Mesenchymal stem cell (in vitro differentiated cells and primary cell): Measurements from ENCODE around the gene WHRN.

Source experiments
- DNase-seq: peaks from one replicate; pipeline ENCODE4 v3.0.0-alpha.2; 2013
- H2AFZ ChIP-seq: one replicate; pipeline ENCODE4 v1.6.1; 2013; ENCODE audit warnings: low read depth, mild to moderate bottlenecking, control low read depth, inconsistent platforms, low read length, moderate library complexity
- H2AK5ac ChIP-seq: 2 replicates; pipeline ENCODE4 v1.6.1; 2013; ENCODE audit warnings: low read length, moderate library complexity, mild to moderate bottlenecking, inconsistent platforms; ENCODE audit not compliant: severe bottlenecking
- H2BK120ac ChIP-seq: one replicate; pipeline ENCODE4 v1.6.1; 2013; ENCODE audit warnings: low read depth, mild to moderate bottlenecking, inconsistent platforms, low read length, moderate library complexity
- H2BK12ac ChIP-seq, 2 experiments: one replicate each; pipeline ENCODE4 v1.6.1; 2013; ENCODE audit warnings: inconsistent platforms in 2 of 2, low read length in 2 of 2, mild to moderate bottlenecking in 2 of 2, moderate library complexity in 2 of 2, control low read depth in 1 of 2
- H2BK15ac ChIP-seq: one replicate; pipeline ENCODE4 v1.6.1; 2013; ENCODE audit warnings: mild to moderate bottlenecking, low read depth, inconsistent platforms; ENCODE audit not compliant: poor library complexity, severe bottlenecking
- H2BK5ac ChIP-seq: 2 replicates; pipeline ENCODE4 v1.6.1; 2013; ENCODE audit warnings: low read depth, mild to moderate bottlenecking, low read length, control low read depth, inconsistent platforms; ENCODE audit not compliant: poor library complexity, severe bottlenecking
- H3K14ac ChIP-seq, 2 experiments: one replicate each; pipeline ENCODE4 v1.6.1; 2013; ENCODE audit warnings: inconsistent platforms in 2 of 2, low read length in 2 of 2, control low read depth in 1 of 2, mild to moderate bottlenecking in 1 of 2, moderate library complexity in 1 of 2
- H3K18ac ChIP-seq, 2 experiments: one replicate each; pipeline ENCODE4 v1.6.1; 2013; ENCODE audit warnings: inconsistent platforms in 2 of 2, low read length in 2 of 2, control low read depth in 1 of 2, low read depth in 1 of 2, mild to moderate bottlenecking in 1 of 2
- H3K23ac ChIP-seq, 2 experiments: one replicate each; pipeline ENCODE4 v1.6.1; 2013; ENCODE audit warnings: inconsistent platforms in 2 of 2, low read length in 2 of 2, mild to moderate bottlenecking in 2 of 2, moderate library complexity in 2 of 2, control low read depth in 1 of 2
- H3K27ac ChIP-seq: 2 replicates; pipeline ENCODE4 v1.5.1; 2013; ENCODE audit warnings: mild to moderate bottlenecking, moderate library complexity, low read length, control low read depth, inconsistent platforms; ENCODE audit not compliant: poor library complexity, severe bottlenecking
- H3K27me3 ChIP-seq, 2 experiments: 2 replicates each; pipeline versions ENCODE4 v1.6.1 to v1.7.0; 2013; ENCODE audit warnings: low read length in 2 of 2, mild to moderate bottlenecking in 2 of 2, moderate library complexity in 2 of 2, control low read depth in 1 of 2, inconsistent platforms in 1 of 2; ENCODE audit not compliant: control insufficient read depth in 1 of 2, insufficient read depth in 1 of 2
- H3K36me3 ChIP-seq, 2 experiments: 2 replicates each; pipeline versions ENCODE4 v1.6.1 to v1.7.0; 2013; ENCODE audit warnings: low read length in 2 of 2, control low read depth in 1 of 2, inconsistent platforms in 1 of 2, low read depth in 1 of 2, mild to moderate bottlenecking in 1 of 2; ENCODE audit not compliant: insufficient read depth in 2 of 2, control insufficient read depth in 1 of 2
- H3K4ac ChIP-seq, 2 experiments: one replicate each; pipeline ENCODE4 v1.6.1; 2013; ENCODE audit warnings: inconsistent platforms in 2 of 2, low read length in 2 of 2, mild to moderate bottlenecking in 2 of 2, moderate library complexity in 2 of 2, control low read depth in 1 of 2, low read depth in 1 of 2
- H3K4me1 ChIP-seq: 2 replicates; pipeline ENCODE4 v1.6.1; 2013; ENCODE audit warnings: low read depth, low read length, control low read depth; ENCODE audit not compliant: control insufficient read depth, insufficient read depth
- H3K4me2 ChIP-seq: 2 replicates; pipeline ENCODE4 v1.6.1; 2013; ENCODE audit warnings: low read length, mild to moderate bottlenecking, inconsistent platforms; ENCODE audit not compliant: poor library complexity, severe bottlenecking
- H3K4me3 ChIP-seq, 2 experiments: 2 replicates each; pipeline versions ENCODE4 v1.5.1 to v1.7.0; 2013; ENCODE audit warnings: low read length in 2 of 2, mild to moderate bottlenecking in 2 of 2, control low read depth in 1 of 2, low read depth in 1 of 2; ENCODE audit not compliant: insufficient read depth in 1 of 2
- H3K79me1 ChIP-seq: replicated peaks from 2 replicates; pipeline ENCODE4 v1.6.1; 2013; ENCODE audit warnings: mild to moderate bottlenecking, control low read depth, low read length, inconsistent platforms; ENCODE audit not compliant: poor library complexity, severe bottlenecking
- H3K9ac ChIP-seq: 2 replicates; pipeline ENCODE4 v1.7.0; 2013; ENCODE audit warnings: mild to moderate bottlenecking, low read length, moderate library complexity
- H3K9me3 ChIP-seq: 2 replicates; pipeline ENCODE4 v1.7.0; 2013; ENCODE audit warnings: mild to moderate bottlenecking, low read length; ENCODE audit not compliant: control insufficient read depth
- H4K8ac ChIP-seq: one replicate; pipeline ENCODE4 v1.6.1; 2013; ENCODE audit warnings: inconsistent platforms, mild to moderate bottlenecking, low read length, moderate library complexity
- H4K91ac ChIP-seq: one replicate; pipeline ENCODE4 v1.6.1; 2013; ENCODE audit warnings: mild to moderate bottlenecking, low read length, inconsistent platforms
- WGBS: methylation state at CpG from one replicate; pipeline ENCODE4 v1.1.7; 2013; ENCODE audit warnings: mixed read lengths; 5-methylcytosine and 5-hydroxymethylcytosine counted together

The WHRN gene

DNA sequence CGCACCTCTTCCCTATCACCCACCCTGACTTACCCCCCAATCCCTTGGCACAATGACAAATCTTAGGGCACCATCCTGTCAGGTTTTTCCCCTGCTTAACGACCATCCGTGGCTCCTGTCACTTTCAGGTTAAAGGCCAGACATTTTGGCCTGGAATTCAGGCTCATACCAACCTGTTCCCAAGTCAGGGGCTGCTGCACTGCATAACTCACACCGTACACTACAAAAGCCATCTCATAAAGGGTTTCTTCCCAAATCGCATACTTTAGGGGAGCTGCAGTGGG is 110.0 kb downstream of the WHRN start:
- no peak overlapping the region for H4K91ac ChIP-seq
- 67% methylated on average over 5 of the region's 5 CpGs for WGBS
- no peak overlapping the region for H3K14ac ChIP-seq
- H3K79me1 ChIP-seq, result no peaks in the 10 kb centered on the region
- H3K4me3 ChIP-seq, result no peak overlapping the region
- no peak overlapping the region for H3K27ac ChIP-seq
- no peak overlapping the region for H3K4ac ChIP-seq
- peak overlapping the region; percentile 34 for H2BK15ac ChIP-seq
- H4K8ac ChIP-seq, result no peak overlapping the region
- H3K9me3 ChIP-seq, result no peaks in the 10 kb centered on the region
- DNase-seq, result no peak
- peaks cover 0 to 6% of the 10 kb centered on the region in 2 experiments for H3K27me3 ChIP-seq
- H3K9ac ChIP-seq, result peak overlapping the region; percentile 37
- H2AFZ ChIP-seq, result no peak overlapping the region
- H2BK120ac ChIP-seq, result no peak overlapping the region
- no peak overlapping the region for H3K23ac ChIP-seq
- H2BK12ac ChIP-seq, result no peak overlapping the region
- H3K36me3 ChIP-seq, result no peaks in the 10 kb centered on the region
- H3K4me1 ChIP-seq, result peaks cover 6% of the 10 kb centered on the region
- H2AK5ac ChIP-seq, result no peak overlapping the region
- no peak overlapping the region for H3K4me2 ChIP-seq
- H2BK5ac ChIP-seq, result no peak overlapping the region
- no peak overlapping the region for H3K18ac ChIP-seq

DNA sequence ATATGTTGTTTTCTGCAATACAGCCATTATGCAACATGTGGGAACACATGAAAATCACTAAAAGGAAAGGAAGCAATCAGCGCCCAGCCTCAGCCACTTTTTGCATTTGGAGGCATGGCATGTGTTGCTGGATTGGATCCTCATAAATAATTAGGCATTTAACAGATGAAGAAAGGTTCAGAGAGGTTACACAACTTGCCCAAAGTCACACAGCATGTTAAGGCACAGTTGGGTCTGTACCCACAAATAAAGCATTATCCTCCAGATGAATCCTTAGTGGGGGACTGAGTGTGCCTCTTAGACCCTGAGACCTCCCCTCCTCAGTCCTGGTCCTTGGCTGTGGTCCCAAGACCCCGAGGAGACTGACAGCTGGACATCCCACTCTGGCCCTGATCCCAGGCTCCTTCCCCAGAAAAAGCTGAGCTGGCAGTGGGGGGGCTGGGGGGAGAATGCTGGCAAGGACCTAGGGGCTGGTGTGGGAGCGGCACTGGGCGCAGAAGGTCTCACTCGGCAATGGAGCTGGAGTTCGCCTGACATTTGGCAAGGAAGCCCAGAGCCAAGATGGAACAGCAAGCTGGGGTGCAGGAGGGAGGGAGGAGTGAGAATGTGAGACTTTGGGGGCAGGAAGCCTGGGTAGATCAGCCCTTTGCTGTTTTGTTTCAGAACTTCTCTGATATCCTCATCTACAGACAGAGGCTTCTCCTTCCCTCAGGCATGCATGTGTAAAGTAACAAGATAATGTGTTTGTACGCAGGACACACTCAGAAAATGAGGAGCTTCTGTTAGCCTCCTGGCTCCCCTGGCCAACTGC is 110.5 kb downstream of the WHRN start:
- peak overlapping the region; percentile 37 for H3K9ac ChIP-seq
- no peak overlapping the region for H2AFZ ChIP-seq
- no peak overlapping the region for H2AK5ac ChIP-seq
- peak overlapping the region in 1 of 2 experiments; percentile 11 for H3K14ac ChIP-seq
- no peak overlapping the region for H2BK120ac ChIP-seq
- H3K4me2 ChIP-seq, result no peak overlapping the region
- no peak overlapping the region for H3K23ac ChIP-seq
- no peak for DNase-seq
- no peak overlapping the region for H4K8ac ChIP-seq
- WGBS, result 89% methylated on average over 7 of the region's 7 CpGs
- H3K36me3 ChIP-seq, result no peaks in the 10 kb centered on the region
- no peak overlapping the region for H3K27ac ChIP-seq
- H2BK15ac ChIP-seq, result peak overlapping the region; percentile 34
- H3K18ac ChIP-seq, result no peak overlapping the region
- H2BK5ac ChIP-seq, result no peak overlapping the region
- no peak overlapping the region for H2BK12ac ChIP-seq
- H3K27me3 ChIP-seq, result peaks cover 0 to 6% of the 10 kb centered on the region in 2 experiments
- peaks cover 10% of the 10 kb centered on the region for H3K4me1 ChIP-seq
- H3K79me1 ChIP-seq, result no peaks in the 10 kb centered on the region
- H4K91ac ChIP-seq, result no peak overlapping the region
- H3K9me3 ChIP-seq, result no peaks in the 10 kb centered on the region
- no peak overlapping the region for H3K4ac ChIP-seq
- no peak overlapping the region for H3K4me3 ChIP-seq

DNA sequence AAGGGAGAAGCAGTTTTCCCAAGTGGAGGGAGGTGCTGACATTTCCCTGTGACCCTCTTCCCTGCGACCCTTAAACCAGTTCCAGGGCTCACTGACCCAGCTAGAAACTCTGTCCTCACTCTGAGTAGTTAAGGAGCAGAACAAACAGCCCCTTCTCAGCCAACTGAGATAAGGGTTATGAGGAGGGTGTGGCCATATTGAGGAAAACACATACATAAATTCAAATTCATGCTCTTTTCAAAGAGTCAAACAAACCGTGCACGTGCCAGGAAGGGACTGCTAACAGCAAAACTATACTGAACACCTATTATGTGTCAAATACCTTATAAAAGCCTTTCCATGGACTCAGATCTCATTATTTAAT is 112.5 kb downstream of the WHRN start:
- Histone ChIP-seq H2BK5ac (no peak overlapping the region), H3K4me2 (no peak overlapping the region), H3K18ac (no peak overlapping the region), H2BK15ac (no peak overlapping the region), H3K23ac (no peak overlapping the region), H3K79me1 (peaks cover 2% of the 10 kb centered on the region), H3K4ac (no peak overlapping the region), H2AK5ac (no peak overlapping the region), H2BK120ac (no peak overlapping the region), H2BK12ac (no peak overlapping the region), H4K91ac (no peak overlapping the region), H3K27me3 (no peaks in the 10 kb centered on the region), H3K14ac (no peak overlapping the region), H2AFZ (no peak overlapping the region), H3K27ac (no peak overlapping the region), H3K9me3 (no peaks in the 10 kb centered on the region), H4K8ac (no peak overlapping the region), H3K4me1 (peaks cover 12% of the 10 kb centered on the region), H3K36me3 (no peaks in the 10 kb centered on the region), H3K9ac (no peak overlapping the region), H3K4me3 (no peak overlapping the region)
- 51% methylated on average over 3 of the region's 3 CpGs for WGBS
- no peak for DNase-seq

DNA sequence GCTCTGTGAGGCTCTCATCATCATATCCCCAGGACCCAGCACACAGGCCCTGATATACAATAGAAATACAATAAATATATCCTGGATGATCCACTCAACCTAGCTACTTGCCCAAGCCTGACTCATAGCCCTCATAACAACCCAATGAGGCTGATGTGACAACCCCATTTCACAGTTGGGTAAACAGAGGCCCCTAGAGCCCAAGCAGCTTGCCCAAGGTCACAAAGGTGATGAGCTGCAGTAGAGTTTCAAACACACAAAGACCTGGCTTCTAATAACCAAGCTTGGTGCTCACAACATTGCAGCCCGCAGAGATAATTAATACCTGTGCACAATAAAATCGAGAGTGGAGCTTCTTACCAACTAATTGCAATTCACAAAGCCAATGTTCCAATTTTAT is 114.3 kb downstream of the WHRN start:
- Histone ChIP-seq H4K8ac (no peak overlapping the region), H2BK15ac (no peak overlapping the region), H3K9ac (no peak overlapping the region), H3K79me1 (peaks cover 2% of the 10 kb centered on the region), H2BK5ac (no peak overlapping the region), H3K4me1 (peaks cover 20% of the 10 kb centered on the region), H3K27me3 (no peaks in the 10 kb centered on the region), H3K4me3 (no peak overlapping the region), H2BK120ac (no peak overlapping the region), H3K4ac (no peak overlapping the region), H2BK12ac (no peak overlapping the region), H3K14ac (no peak overlapping the region), H3K23ac (no peak overlapping the region), H2AK5ac (no peak overlapping the region), H3K18ac (no peak overlapping the region), H3K9me3 (no peaks in the 10 kb centered on the region), H4K91ac (no peak overlapping the region), H2AFZ (no peak overlapping the region), H3K27ac (no peak overlapping the region), H3K36me3 (no peaks in the 10 kb centered on the region), H3K4me2 (no peak overlapping the region)
- no peak for DNase-seq
- WGBS, result 95% methylated on average over 2 of the region's 2 CpGs
